Lower leg skin (tissue), 3 donors: ENCODE data around the gene TMEM129.

Experiments
- CTCF ChIP-seq, 3 donors: fragments of 450-650 bp; IDR thresholded peaks; one replicate each; pipeline ENCODE4 v1.5.1; 2016; ENCODE audit warnings: antibody characterized with exemption in 3 of 3, mild to moderate bottlenecking in 3 of 3, moderate library complexity in 2 of 3
- POLR2A ChIP-seq, 2 donors: fragments of 450-650 bp; IDR thresholded peaks; one replicate each; pipeline ENCODE4 v1.6.1; 2016 to 2017; ENCODE audit warnings: antibody characterized with exemption in 2 of 2, mild to moderate bottlenecking in 1 of 2, moderate library complexity in 1 of 2

DNA sequence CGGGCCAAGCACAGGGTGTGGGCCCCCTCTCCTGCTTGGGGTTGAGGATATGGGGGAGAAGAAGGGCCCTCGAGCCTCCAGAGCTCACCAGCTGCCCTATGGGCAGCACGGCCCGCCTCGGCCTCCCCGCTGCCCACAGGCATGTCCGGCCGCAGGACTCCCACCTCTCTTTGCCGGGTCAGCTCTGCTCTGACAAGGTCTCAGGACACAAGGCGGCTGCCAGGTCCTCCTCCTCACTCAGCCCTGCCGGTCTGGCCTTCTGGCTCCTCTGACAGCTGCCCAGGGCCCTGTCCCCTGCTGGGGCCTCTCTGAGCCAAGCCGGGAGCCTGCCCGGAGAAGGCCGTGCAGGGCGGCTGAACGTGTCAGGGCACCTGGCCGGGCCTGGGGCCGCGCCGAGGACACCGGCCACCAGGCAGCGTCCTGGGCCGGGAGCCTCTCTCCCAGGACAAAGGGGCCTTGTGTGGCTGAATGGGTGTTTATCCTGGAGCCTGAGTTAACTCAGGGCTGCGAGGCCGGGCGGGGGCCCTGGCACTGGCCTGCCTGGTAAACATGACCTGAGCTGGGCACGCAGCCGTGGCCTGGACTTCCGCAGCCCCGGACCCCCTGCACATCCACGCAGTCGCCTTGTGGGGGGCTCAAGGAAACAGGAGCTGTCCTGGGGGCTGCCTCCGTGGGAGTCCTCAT, 25.9 kb upstream of the TMEM129 start:
- no peak for TF ChIP-seq CTCF (IDR thresholded peaks at IDR 0.05)
- TF ChIP-seq POLR2A (IDR thresholded peaks at IDR 0.05), result no peak
